PC-3 (cell line): ENCODE results near the gene APH1B. TPM values are rescaled to one million over a fixed set of nuclear protein-coding genes. Genes with fewer than 3 reads are reported as not detected.

Experiments
- ATAC-seq: fragments of 200-7000 bp; cut with Tn5 transposase; 2 replicates; pipeline ENCODE4 v1.9.1; 2020; ENCODE audit warnings: mild to moderate bottlenecking, moderate library complexity
- BruUV-seq: library from RNA; stranded (reverse); fragments of 400-500 nt; replicated peaks from 2 replicates; lab custom pipeline; 2021; lab: Mats Ljungman, UMichigan
- CTCF ChIA-PET: fragments of 300-600 bp; sonication (Branson Sonifier 250); formaldehyde crosslinking; loops from one replicate; lab custom pipeline; 2022; ENCODE audit warnings: antibody characterized with exemption; lab: Charles Lee
- POLR2A ChIA-PET: fragments of 300-600 bp; sonication (Branson Sonifier 250); formaldehyde crosslinking; loops from one replicate; lab custom pipeline; 2022; ENCODE audit warnings: antibody characterized with exemption; ENCODE audit not compliant: unreplicated experiment; lab: Charles Lee
- DNase-seq: peaks from one replicate; pipeline ENCODE4 v3.0.0-alpha.2; 2015
- H2AFZ ChIP-seq: fragments of 300-600 bp; sonication (generic); 2 replicates; pipeline ENCODE4 v1.6.0; 2016; ENCODE audit warnings: antibody characterized with exemption, low read length
- H3F3A ChIP-seq: fragments of 300-600 bp; sonication (generic); one replicate; pipeline ENCODE4 v1.6.0; 2017; ENCODE audit warnings: antibody characterized with exemption, low read length, control low read depth, mild to moderate bottlenecking; ENCODE audit not compliant: unreplicated experiment
- H3K27ac ChIP-seq: fragments of 300-600 bp; sonication (generic); 2 replicates; pipeline ENCODE4 v1.5.1; 2016; ENCODE audit warnings: mild to moderate bottlenecking, low read length
- H3K27me3 ChIP-seq: fragments of 300-600 bp; sonication (generic); 2 replicates; pipeline ENCODE4 v1.6.1; 2016; ENCODE audit warnings: low read length, mixed read lengths
- H3K36me3 ChIP-seq: fragments of 300-600 bp; sonication (generic); 2 replicates; pipeline ENCODE4 v1.6.1; 2016; ENCODE audit warnings: low read depth, mixed run types, low read length, mixed read lengths
- H3K4me1 ChIP-seq: fragments of 300-600 bp; sonication (generic); 2 replicates; pipeline ENCODE4 v1.5.1; 2016; ENCODE audit warnings: low read length; ENCODE audit not compliant: insufficient read depth
- H3K4me2 ChIP-seq: fragments of 300-600 bp; sonication (generic); 2 replicates; pipeline ENCODE4 v1.6.0; 2016; ENCODE audit warnings: low read length
- H3K4me3 ChIP-seq: fragments of 300-600 bp; sonication (generic); 2 replicates; pipeline ENCODE4 v1.5.1; 2016; ENCODE audit warnings: mild to moderate bottlenecking, low read length, mixed read lengths
- H3K79me2 ChIP-seq: fragments of 300-600 bp; sonication (generic); 2 replicates; pipeline ENCODE4 v1.6.1; 2017; ENCODE audit warnings: low read length, mixed read lengths
- H3K9ac ChIP-seq: fragments of 300-600 bp; sonication (generic); 2 replicates; pipeline ENCODE4 v1.6.0; 2016; ENCODE audit warnings: mild to moderate bottlenecking, low read length
- H3K9me2 ChIP-seq: fragments of 300-600 bp; sonication (generic); replicated peaks from 2 replicates; pipeline ENCODE4 v1.6.1; 2016; ENCODE audit warnings: mixed run types, low read length, mixed read lengths
- H3K9me3 ChIP-seq: fragments of 300-600 bp; sonication (generic); 2 replicates; pipeline ENCODE4 v1.6.1; 2016; ENCODE audit warnings: low read length, mixed read lengths
- H4K20me1 ChIP-seq: fragments of 300-600 bp; sonication (generic); 2 replicates; pipeline ENCODE4 v1.6.1; 2016; ENCODE audit warnings: low read length, mixed read lengths
- EZH2 ChIP-seq: fragments of 300-600 bp; sonication (generic); IDR thresholded peaks from one replicate; pipeline ENCODE4 v1.6.1; 2017; ENCODE audit warnings: antibody characterized with exemption, mild to moderate bottlenecking, low read length; ENCODE audit not compliant: unreplicated experiment
- EZH2phosphoT487 ChIP-seq: fragments of 300-600 bp; sonication (generic); IDR thresholded peaks from 2 replicates; pipeline ENCODE4 v1.6.1; 2018; ENCODE audit warnings: mild to moderate bottlenecking, antibody characterized with exemption, low read length, borderline replicate concordance
- intact Hi-C: fragments of 100-400 bp; cut with micrococcal nuclease; formaldehyde crosslinking; loops from 2 replicates; pipeline ENCODE4 v1.9.0; 2023
- total RNA-seq: library from RNA; depleted of rRNA; stranded (reverse); fragments of >200 nt; gene quantifications from 2 replicates; pipeline ENCODE4 v1.2.3, GENCODE V29; 2014
- TF ChIP-seq, protein P1 (sequence below): fragments of 300-600 bp; sonication (generic); conservative IDR thresholded peaks from 2 replicates; pipeline ENCODE4 v1.5.1; 2017; ENCODE audit warnings: antibody characterized with exemption, low read depth, mild to moderate bottlenecking, low read length

Gene APH1B
- total RNA-seq, 1 experiment from 2014 or later, result 2.8 TPM

DNA sequence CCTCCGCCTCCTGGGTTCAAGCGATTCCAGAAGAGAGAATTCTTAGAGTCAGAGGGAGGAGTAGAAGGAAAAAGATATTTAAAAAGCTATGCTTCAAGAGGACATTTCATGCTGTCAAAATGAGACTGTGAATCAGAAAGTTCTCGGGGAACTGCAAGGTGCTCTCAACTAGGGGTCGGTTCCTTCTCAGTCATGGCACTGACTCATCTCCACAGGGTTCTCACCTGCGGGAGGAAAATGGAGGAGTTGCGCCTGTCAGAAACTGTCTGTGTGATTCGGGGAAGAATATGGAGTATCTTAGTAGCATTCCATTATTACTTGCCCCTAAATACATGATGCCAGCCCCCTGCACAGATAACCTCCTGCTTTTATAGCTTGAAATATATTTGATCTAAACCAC, 47.4 kb downstream of the APH1B start:
- Histone ChIP-seq H3K36me3 (no peaks in the 10 kb centered on the region), H3K9me3 (no peaks in the 10 kb centered on the region), H3K79me2 (no peaks in the 10 kb centered on the region), H3K4me1 (no peaks in the 10 kb centered on the region), H2AFZ (no peak overlapping the region), H3K27ac (no peak overlapping the region), H4K20me1 (no peaks in the 10 kb centered on the region), H3K4me2 (no peak overlapping the region), H3K27me3 (no peaks in the 10 kb centered on the region), H3K9ac (no peak overlapping the region), H3K9me2 (no peaks in the 10 kb centered on the region), H3K4me3 (no peak overlapping the region), H3F3A (no peaks in the 10 kb centered on the region)
- ChIA-PET CTCF (no interaction called here), POLR2A (no interaction called here)
- no TSS peak for BruUV-seq
- TF ChIP-seq EZH2phosphoT487 (no peak), EZH2 (no peak)
- TF ChIP-seq, protein P1, sequence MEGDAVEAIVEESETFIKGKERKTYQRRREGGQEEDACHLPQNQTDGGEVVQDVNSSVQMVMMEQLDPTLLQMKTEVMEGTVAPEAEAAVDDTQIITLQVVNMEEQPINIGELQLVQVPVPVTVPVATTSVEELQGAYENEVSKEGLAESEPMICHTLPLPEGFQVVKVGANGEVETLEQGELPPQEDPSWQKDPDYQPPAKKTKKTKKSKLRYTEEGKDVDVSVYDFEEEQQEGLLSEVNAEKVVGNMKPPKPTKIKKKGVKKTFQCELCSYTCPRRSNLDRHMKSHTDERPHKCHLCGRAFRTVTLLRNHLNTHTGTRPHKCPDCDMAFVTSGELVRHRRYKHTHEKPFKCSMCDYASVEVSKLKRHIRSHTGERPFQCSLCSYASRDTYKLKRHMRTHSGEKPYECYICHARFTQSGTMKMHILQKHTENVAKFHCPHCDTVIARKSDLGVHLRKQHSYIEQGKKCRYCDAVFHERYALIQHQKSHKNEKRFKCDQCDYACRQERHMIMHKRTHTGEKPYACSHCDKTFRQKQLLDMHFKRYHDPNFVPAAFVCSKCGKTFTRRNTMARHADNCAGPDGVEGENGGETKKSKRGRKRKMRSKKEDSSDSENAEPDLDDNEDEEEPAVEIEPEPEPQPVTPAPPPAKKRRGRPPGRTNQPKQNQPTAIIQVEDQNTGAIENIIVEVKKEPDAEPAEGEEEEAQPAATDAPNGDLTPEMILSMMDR, result no peak
- no peak for ATAC-seq
- intact Hi-C loops, result no loop called here
- no peak for DNase-seq

DNA sequence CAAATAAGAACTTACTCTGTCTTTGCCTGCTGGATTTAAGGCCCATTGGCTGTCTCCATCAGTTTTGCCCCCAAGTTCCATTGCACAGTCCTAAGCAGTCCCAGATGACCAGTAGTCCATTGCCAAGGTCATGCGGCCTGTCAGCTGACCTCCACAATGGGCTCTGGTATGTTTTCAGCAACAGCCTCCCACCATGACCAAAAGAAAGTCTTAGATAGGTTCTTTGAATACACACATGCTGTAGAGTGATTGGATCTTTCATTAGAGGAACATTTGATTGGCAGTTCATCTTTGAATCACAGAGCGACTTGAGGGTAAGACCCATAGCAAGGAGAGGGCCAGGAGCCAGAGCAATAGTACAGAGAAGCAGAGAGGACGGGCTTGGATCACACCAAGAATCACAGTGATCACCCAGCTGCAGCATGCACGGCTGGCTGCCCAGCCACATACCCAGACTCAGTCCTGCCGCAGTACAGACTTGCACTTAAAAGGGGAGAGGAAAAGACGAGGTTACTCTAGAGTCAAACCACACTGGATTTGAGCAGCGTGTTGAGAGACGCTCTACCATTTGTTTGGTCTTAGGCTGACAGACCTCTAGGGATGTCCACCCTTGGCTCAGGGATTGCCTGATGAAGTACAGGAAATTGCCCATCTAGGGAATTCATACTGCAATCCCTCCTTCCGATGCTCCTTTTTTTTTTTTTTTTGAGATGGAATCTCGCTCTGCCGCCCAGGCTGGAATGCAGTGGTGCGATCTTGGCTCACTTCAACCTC, 50.4 kb downstream of the APH1B start:
- ChIA-PET POLR2A (no interaction called here), CTCF (no interaction called here)
- H3K9ac ChIP-seq, result no peak overlapping the region
- H3K4me1 ChIP-seq, result peaks cover 20% of the 10 kb centered on the region
- no peak overlapping the region for H3K4me3 ChIP-seq
- no peaks in the 10 kb centered on the region for H4K20me1 ChIP-seq
- no peaks in the 10 kb centered on the region for H3K36me3 ChIP-seq
- intact Hi-C loops, result no loop called here
- DNase-seq (no peak), ATAC-seq (no peak)
- H3K9me3 ChIP-seq, result no peaks in the 10 kb centered on the region
- H3K27me3 ChIP-seq, result no peaks in the 10 kb centered on the region
- TF ChIP-seq, protein P1, result no peak
- TF ChIP-seq EZH2phosphoT487, result no peak
- no peak for TF ChIP-seq EZH2
- no peak overlapping the region for H2AFZ ChIP-seq
- no peaks in the 10 kb centered on the region for H3K79me2 ChIP-seq
- H3K4me2 ChIP-seq, result no peak overlapping the region
- H3K9me2 ChIP-seq, result no peaks in the 10 kb centered on the region
- BruUV-seq, result no TSS peak
- no peak overlapping the region for H3K27ac ChIP-seq
- no peaks in the 10 kb centered on the region for H3F3A ChIP-seq

DNA sequence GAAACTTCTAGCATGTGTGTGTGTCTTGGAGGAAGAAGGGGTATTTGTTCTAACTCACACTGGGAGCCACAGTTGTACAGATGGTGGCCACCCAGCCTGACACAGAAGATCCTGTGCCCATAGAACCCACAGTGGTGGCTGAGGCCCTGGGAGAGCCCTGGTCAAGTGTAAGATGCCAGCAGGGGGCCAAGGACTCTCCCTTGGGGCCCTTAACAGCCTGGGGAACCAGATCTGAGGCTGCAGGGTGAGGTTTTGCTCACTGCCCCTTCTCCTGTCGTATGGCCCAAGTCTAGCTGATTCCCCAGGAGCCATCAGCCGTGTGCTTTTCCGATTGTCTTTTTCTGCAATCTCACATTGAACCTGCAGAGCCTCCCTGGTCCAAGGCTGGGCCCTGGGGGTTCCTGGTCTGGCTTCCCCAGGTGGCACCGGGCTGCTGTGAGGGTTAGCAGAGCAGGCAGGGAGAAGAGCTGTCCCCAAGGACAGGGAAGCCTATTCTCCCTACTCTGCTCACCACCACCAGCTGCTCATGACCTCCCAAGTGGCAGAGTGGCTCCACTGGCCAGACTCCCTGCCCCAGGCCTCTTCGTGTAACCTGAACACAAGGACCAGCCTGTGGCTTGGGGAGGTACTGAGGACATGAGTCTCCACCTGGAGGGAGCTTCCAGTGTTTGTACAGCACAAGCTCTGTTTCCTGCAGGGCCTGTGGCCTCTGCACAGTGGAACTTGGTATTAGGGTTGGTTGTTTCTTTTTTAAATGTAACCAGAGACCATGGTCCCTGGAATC, 52.4 kb downstream of the APH1B start:
- H4K20me1 ChIP-seq, result no peaks in the 10 kb centered on the region
- peaks cover 28% of the 10 kb centered on the region for H3K4me1 ChIP-seq
- H3K79me2 ChIP-seq, result no peaks in the 10 kb centered on the region
- H3K4me2 ChIP-seq, result no peak overlapping the region
- H3K9ac ChIP-seq, result no peak overlapping the region
- ChIA-PET CTCF (no interaction called here), POLR2A (no interaction called here)
- H2AFZ ChIP-seq, result no peak overlapping the region
- no peaks in the 10 kb centered on the region for H3K9me3 ChIP-seq
- H3K27me3 ChIP-seq, result no peaks in the 10 kb centered on the region
- TF ChIP-seq, protein P1, result no peak
- no peak for DNase-seq
- BruUV-seq, result no TSS peak
- H3F3A ChIP-seq, result no peaks in the 10 kb centered on the region
- intact Hi-C loops, result loop anchor here (5.0 kb wide), 1 partner anchor 53 kb away; the partner anchor contains the start of gene CA12
- H3K4me3 ChIP-seq, result no peak overlapping the region
- H3K27ac ChIP-seq, result no peak overlapping the region
- H3K9me2 ChIP-seq, result no peaks in the 10 kb centered on the region
- no peaks in the 10 kb centered on the region for H3K36me3 ChIP-seq
- ATAC-seq, result no peak
